HuH-7.5 (cell line): ENCODE data around the gene CUL9.
A peak's percentile ranks its signal among the peaks of the same experiment; 100 is the strongest.

Experiments used
- DNase-seq: peaks from one replicate; pipeline ENCODE4 v3.0.0; 2011; ENCODE audit warnings: low spot score

The CUL9 gene

GRCh38 chr6:43173591-43174262 lies 8.3 kb upstream of the CUL9 start:
- no peak for DNase-seq

DNA sequence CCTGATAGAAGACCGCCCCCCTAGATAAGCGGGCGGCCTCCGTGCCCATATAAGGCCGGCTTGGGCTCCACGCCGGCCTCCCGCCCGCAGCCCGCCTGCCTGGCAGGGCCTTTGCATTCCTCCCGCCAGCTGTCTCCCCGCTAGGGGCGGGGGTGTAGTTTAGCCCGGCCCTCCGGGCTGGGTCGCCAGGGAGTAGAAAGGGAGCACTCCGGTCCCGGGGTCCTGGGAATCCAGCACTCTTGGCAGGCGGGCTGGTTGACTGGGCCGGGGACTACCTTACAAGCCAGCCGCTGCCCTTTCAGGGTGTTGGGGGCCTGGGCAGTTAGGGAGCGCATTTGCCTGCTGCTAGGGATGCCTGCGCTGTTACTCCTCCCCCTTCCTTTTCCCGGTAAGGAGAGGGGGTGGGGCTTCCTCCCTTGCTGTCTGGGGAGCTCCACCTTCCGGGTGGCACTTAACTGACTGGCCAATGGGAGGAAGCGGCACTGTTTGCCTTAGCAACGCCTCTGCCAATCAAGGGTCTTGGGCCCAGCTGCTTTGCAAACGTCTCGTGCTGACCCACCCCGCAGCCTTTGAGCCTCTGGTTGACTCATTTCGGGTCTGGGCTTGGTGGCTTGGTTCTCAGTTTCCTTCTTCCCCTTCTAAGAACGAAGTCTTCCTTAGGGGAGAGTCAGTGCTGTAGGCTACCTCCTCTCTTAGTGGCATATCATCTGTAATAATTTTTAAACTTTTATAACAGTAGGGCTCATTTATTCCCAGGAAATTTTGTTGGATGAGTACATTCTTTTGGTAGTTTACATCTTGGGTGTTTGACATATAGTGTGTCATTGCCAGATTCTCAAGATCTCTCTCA lies 7.5 kb upstream of the CUL9 start:
- DNase-seq = peak; percentile 71

- DNase-seq = no peak
Observed at GRCh38 chr6:43175676-43176422, 6.1 kb upstream of the CUL9 start.

DNA sequence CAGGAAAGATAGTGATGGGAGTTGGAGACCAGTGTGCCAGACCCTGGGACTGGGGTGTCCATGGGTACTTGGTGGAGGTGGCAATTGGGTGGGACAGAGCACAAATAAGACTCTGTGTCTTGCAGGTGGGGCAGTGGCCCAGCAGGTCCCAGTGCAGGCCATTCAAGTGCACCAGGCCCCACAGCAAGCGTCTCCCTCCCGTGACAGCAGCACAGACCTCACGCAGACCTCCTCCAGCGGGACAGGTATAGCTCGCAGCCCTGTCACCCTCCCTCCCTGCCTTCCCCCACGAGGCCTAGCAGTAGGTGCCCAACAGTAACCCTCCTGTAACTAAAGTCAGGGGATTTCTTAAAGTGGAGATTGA lies 5.6 kb upstream of the CUL9 start:
- DNase-seq = no peak

GRCh38 chr6:43178150-43178549 lies 3.8 kb upstream of the CUL9 start:
- DNase-seq = no peak

GRCh38 chr6:43178951-43179830 lies 2.8 kb upstream of the CUL9 start:
- DNase-seq = no peak

- no peak for DNase-seq
Observed at GRCh38 chr6:43180058-43180457, 1.9 kb upstream of the CUL9 start.

DNA sequence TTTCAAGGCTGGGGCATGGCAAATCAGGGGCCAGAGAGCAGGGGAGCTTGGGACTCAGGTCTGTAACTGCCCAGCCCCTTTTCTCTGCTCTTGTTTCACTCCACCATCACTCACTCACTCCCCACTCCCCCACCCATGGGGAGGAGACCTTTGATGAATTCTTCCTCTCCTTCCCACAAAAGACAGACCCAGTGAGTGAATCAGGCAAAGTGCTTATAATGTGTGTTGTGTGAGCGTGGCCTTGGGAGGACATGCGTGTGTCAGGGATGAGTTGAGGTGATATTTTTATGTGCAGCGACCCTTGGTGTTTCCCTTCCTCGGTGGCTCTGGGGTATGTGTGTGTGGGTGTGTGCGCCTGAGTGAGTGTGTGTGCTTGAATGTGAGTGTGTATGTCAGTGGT lies 1.0 kb upstream of the CUL9 start:
- no peak for DNase-seq

GRCh38 chr6:43181621-43181941 lies 415 bp upstream of the CUL9 start:
- DNase-seq = no peak

- DNase-seq = no peak
Observed at GRCh38 chr6:43183441-43183840, 1.4 kb downstream of the CUL9 start.

DNA sequence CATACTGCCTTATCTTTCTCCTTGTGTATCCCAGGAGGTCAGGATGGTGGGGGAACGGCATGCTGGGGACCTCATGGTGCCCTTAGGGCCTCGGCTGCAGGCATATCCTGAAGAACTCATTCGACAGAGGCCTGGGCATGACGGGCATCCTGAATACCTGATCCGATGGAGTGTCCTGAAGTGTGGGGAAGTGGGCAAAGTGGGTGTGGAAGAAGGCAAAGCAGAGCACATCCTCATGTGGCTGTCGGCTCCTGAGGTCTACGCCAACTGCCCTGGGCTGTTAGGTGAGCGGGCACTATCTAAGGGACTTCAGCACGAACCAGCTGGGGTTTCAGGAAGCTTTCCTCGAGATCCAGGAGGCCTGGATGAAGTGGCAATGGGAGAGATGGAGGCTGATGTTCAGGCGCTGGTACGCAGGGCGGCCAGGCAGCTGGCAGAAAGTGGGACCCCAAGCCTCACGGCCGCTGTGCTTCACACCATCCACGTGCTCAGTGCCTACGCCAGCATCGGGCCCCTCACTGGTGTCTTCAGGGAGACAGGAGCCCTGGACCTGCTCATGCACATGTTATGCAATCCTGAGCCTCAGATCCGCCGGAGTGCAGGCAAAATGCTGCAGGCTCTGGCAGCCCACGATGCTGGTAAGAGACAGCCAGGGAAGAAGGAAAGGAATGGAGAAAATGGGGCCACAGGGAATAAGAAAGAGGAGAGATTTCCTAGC lies 2.4 kb downstream of the CUL9 start:
- DNase-seq = no peak

GRCh38 chr6:43185391-43185985 lies 3.5 kb downstream of the CUL9 start:
- DNase-seq = no peak

DNA sequence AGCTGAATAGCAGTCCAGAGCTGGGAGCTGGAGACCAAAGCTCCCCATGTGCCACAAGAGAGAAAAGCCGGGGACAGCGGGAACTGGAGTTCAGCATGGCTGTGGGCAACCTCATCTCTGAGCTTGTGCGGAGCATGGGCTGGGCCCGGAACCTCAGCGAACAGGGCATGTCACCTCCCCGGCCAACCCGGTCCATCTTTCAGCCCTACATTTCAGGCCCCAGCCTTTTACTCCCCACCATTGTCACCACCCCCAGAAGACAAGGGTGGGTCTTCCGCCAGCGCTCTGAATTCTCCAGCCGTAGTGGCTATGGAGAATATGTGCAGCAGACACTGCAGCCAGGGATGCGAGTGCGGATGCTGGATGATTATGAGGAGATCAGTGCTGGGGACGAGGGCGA lies 4.0 kb downstream of the CUL9 start:
- DNase-seq = no peak

DNA sequence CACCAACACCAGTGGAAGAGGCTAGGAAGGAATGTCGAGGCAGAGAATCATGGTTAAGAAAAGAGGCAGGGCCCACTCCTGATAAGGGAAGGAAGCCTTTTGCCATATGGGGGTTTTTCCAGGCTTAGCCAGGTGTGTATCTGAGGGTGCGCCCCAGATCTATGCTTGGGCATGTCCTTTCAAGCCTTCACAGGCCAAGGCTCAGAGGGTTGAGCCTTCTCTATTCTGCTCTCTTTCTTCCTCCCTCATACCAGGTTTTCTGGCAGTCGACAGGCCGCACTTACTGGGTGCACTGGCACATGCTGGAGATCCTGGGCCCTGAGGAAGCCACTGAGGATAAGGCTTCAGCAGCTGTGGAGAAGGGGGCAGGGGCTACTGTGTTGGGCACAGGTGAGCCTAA lies 4.7 kb downstream of the CUL9 start:
- DNase-seq = no peak

- no peak for DNase-seq
Observed at GRCh38 chr6:43187821-43188220, 5.8 kb downstream of the CUL9 start.

- no peak for DNase-seq
Observed at GRCh38 chr6:43188426-43188825, 6.4 kb downstream of the CUL9 start.

DNA sequence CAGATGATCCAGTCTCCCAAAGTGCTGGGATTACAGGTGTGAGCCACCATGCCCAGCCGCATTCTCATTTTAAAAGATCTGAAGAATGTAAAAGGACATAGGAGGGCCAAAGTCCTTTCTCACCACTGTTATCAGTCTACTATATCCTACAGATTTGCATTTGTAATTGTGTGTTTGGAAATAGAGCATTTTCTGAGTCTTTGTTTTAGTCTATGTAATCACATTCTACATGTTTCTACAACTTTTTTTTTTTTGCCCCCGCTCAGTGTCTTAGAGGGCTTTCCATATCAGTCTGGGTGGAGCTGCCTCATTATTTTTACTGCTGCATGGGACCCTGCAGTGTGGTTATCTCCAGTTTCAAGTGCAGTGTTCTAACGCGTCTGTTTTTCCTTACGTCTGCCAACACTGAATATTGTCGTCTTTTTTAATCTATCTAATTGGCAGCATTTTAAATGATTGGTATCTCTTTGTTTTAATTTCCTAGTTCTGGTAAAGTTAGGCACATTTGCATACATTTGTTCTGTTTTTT lies 7.8 kb downstream of the CUL9 start:
- no peak for DNase-seq

- DNase-seq = no peak
Observed at GRCh38 chr6:43192911-43193310, 10.9 kb downstream of the CUL9 start.

DNA sequence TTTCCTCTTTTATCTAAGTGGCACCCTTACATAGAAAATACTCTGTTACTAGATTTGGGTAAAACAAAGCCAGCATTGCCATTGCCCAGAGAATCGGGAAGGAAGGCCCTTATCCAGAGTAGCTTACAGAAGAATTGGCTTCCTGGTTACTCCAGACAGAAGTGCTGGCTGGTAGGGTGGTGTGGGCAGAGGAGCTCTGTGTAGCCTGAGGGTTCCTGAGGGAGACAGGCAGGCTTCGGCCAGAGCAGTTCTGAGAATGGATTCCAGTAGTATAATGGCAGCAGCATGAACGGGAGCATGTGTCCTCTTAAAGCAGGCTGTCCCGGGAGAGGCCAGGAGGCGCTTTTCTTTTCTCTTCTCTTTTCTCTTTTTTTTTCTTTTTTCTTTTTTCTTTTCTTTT lies 11.9 kb downstream of the CUL9 start:
- no peak for DNase-seq

DNA sequence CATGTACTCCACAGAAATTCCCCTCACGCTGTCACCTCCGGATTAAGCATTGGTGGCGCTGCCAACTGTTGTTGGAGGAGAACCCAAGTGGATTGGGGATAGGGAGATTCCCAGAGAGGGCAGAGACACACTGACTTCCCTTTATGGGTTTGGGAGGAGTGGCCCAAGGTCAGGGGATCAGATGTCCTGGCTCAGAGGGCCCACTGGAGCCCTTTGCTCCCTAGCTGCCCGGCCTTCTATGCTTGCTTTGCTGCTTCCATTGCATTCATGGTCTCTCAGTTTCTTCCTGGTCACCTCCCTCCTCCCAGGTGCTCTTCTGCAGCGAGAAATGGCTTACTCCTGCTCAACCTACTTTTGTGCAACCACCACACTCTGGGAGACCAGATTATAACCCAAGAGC lies 14.3 kb downstream of the CUL9 start:
- DNase-seq = no peak

GRCh38 chr6:43199912-43200311 lies 17.9 kb downstream of the CUL9 start:
- DNase-seq = no peak
